ENCODE measurements around the gene PHF24. TPM values are rescaled to one million over a fixed set of nuclear protein-coding genes. Genes with fewer than 3 reads are reported as not detected.
"Not testable (repeated sequence)": the region's sequence is repeated elsewhere in the genome, so short reads cannot be mapped to it uniquely, and the experiment has no call there.

The PHF24 gene
- total RNA-seq, 4 donors from 2014 or later: 0.09 to 0.57 (median 0.44) TPM; not detected in 1

DNA sequence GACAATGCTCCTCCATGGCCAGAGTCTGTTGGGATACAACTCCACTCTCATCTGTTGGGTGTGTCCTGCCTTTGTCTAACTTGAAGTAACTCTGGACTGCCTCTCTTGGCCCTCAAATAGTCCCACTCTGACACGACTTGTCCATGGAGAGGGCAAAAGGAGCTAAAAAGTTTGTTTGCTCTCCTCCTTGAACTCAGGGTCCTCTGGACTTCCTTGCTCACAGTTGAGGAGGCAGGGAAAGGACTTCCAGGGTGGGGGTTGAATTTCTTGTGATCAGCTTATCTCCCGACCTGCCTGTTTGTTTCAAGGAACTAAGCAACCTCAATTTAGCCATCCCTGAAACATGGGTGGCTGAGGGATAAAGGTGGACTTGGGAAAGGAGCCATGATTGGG lies 43.2 kb downstream of the PHF24 start:
- H3K27me3 ChIP-seq: no peaks in the 10 kb centered on the region
- H3K4me3 ChIP-seq: no peak overlapping the region
- H3K36me3 ChIP-seq: peaks cover 0 to 22% (median 10%) of the 10 kb centered on the region in 3 donors
- H3K9me3 ChIP-seq: no peaks in the 10 kb centered on the region
- 78 to 83% methylated on average over 1 to 2 of the region's 2 CpGs for WGBS, 2 donors
- TF ChIP-seq, protein P1, sequence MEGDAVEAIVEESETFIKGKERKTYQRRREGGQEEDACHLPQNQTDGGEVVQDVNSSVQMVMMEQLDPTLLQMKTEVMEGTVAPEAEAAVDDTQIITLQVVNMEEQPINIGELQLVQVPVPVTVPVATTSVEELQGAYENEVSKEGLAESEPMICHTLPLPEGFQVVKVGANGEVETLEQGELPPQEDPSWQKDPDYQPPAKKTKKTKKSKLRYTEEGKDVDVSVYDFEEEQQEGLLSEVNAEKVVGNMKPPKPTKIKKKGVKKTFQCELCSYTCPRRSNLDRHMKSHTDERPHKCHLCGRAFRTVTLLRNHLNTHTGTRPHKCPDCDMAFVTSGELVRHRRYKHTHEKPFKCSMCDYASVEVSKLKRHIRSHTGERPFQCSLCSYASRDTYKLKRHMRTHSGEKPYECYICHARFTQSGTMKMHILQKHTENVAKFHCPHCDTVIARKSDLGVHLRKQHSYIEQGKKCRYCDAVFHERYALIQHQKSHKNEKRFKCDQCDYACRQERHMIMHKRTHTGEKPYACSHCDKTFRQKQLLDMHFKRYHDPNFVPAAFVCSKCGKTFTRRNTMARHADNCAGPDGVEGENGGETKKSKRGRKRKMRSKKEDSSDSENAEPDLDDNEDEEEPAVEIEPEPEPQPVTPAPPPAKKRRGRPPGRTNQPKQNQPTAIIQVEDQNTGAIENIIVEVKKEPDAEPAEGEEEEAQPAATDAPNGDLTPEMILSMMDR (IDR thresholded peaks at IDR 0.05): no peak
- no peak for TF ChIP-seq POLR2A (IDR thresholded peaks at IDR 0.05)
- H3K27ac ChIP-seq: peak overlapping the region in 2 of 4 donors; percentile 18 to 22
- no peak for DNase-seq
- intact Hi-C loops (cut with DNase I): no loop called here
- peaks cover 0 to 33% (median 14%) of the 10 kb centered on the region in 3 donors for H3K4me1 ChIP-seq

DNA sequence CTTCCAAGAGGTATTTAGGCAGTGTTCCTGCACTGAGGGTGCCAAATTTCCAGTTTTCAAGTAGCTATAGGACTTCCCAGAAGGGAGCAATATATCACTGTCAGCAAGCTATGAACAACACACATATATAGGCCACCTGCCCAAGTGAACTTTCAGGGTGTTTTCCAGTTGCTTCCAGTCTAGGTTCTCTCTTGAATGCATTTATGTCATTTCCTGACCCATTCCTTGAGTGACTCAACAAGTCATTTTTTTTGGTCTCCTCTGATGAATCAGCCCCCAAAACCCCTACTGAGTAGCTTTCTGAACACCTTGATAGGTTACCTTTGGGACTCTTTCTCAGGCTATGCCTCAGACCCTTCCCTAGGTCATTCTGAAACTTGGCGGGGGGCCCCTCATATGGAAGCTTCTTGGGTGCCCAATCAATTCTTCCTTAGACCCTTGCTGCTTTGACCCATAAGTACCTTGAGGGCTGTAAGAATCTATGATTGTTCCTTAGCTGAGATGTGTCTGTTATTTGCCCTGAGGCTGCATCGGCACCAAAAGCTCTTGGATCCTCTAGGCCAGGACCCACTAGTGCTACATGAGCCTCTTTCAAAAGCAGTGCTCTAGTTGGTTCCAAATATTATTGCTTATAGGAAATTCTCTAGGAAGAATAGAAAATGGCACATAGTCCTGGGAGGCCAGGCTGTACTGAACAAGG lies 43.9 kb downstream of the PHF24 start:
- Histone ChIP-seq H3K27ac (peak overlapping the region in 2 of 4 donors; percentile 18 to 22), H3K36me3 (peaks cover 0 to 15% (median 3%) of the 10 kb centered on the region in 3 donors), H3K27me3 (no peaks in the 10 kb centered on the region), H3K4me3 (no peak overlapping the region), H3K4me1 (peaks cover 0 to 32% (median 12%) of the 10 kb centered on the region in 3 donors), H3K9me3 (no peaks in the 10 kb centered on the region)
- intact Hi-C loops (cut with DNase I): no loop called here
- TF ChIP-seq POLR2A (IDR thresholded peaks at IDR 0.05): no peak
- TF ChIP-seq, protein P1 (IDR thresholded peaks at IDR 0.05): no peak
- WGBS, 2 donors: 72 to 80% methylated on average over 2 of the region's 2 CpGs
- DNase-seq: no peak

DNA sequence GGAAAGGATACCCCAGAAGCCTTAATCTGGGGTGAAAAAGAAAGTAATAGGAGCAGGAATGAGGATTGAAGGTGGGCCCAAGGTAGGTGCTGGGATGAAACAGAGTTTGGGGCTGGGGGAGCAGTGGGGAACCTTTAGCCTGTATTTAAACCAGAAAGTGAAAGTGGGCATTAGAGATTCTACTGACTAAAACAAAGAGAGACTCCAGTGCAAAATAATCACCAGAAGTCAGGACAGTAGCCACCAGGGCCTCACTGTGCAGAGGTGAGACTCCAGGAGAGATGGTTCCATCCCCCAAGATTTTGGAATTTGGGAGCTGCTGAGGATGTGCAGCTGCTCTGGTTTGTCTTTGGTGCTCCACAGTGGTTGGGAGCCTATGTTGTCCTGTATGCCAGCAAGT lies 44.5 kb downstream of the PHF24 start:
- H3K27me3 ChIP-seq: no peaks in the 10 kb centered on the region
- peaks cover 0 to 25% (median 9%) of the 10 kb centered on the region in 3 donors for H3K4me1 ChIP-seq
- H3K9me3 ChIP-seq: no peaks in the 10 kb centered on the region
- TF ChIP-seq, protein P1 (IDR thresholded peaks at IDR 0.05): no peak
- no peak for TF ChIP-seq POLR2A (IDR thresholded peaks at IDR 0.05)
- H3K4me3 ChIP-seq: no peak overlapping the region
- H3K36me3 ChIP-seq: peaks cover 0 to 8% (median 0%) of the 10 kb centered on the region in 3 donors
- intact Hi-C loops (cut with DNase I): no loop called here
- no peak for DNase-seq
- H3K27ac ChIP-seq: no peak overlapping the region

DNA sequence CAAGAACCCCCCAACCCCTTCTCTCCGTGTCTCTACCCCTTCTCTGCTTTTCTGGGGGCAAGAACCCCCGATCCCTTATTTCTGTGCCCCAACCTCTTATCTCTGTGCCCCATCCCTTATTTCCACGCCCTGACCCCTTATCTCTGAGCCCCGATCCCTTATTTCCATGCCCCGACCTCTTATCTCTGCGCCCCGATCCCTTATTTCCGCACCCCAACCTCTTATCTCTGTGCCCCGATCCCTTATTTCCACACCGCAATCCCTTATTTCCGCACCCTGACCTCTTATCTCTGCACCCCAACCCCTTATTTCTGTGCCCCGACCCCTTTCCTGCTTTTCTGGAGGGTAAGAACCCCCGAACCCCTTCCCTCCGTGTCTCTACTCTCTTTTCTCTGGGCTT lies 46.2 kb downstream of the PHF24 start:
- H3K36me3 ChIP-seq; H3K27ac ChIP-seq; H3K27me3 ChIP-seq; intact Hi-C loops (cut with DNase I); H3K4me3 ChIP-seq; H3K9me3 ChIP-seq; DNase-seq: not testable (repeated sequence)
- H3K4me1 ChIP-seq: peaks cover 0 to 17% (median 9%) of the 10 kb centered on the region in 3 donors
- 88 to 91% methylated on average over 14 of the region's 14 CpGs for WGBS, 2 donors

DNA sequence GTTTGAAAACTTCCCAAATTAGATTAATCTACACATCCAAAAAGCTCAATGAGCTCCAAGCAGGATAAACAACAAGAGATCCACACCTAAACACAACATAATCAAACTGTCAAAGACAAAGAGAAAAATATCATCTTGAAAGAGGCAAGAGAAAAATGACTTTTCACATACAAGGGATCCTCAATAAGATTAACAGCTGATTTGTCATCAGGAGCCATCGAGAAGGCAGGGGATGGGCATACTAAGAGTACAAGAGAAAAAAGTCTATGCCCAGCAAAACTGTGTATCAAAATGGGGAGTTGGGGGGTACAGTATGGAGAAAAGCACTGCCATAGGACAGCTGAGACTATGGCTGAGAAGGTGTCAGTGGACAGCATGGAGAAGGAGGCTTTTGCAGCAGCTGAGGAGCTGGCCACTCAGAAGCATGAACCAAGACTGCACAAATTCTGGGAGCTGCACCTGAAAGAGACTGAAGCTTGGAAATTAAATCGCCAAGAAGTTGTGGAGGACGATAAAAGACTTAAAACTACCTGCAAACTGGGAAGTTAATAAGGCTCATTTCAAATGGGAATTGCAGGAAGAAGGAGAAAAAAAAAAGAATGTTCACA lies 52.4 kb downstream of the PHF24 start:
- no peak overlapping the region for H3K27ac ChIP-seq
- no peaks in the 10 kb centered on the region for H3K27me3 ChIP-seq
- H3K36me3 ChIP-seq: peaks cover 0 to 45% (median 0%) of the 10 kb centered on the region in 3 donors
- TF ChIP-seq, protein P1 (IDR thresholded peaks at IDR 0.05): no peak
- TF ChIP-seq POLR2A (IDR thresholded peaks at IDR 0.05): no peak
- DNase-seq: no peak
- intact Hi-C loops (cut with DNase I): no loop called here
- H3K4me1 ChIP-seq: no peaks in the 10 kb centered on the region
- 91 to 95% methylated on average over 3 of the region's 3 CpGs for WGBS, 2 donors
- H3K9me3 ChIP-seq: peaks cover 0 to 25% (median 13%) of the 10 kb centered on the region in 3 donors
- no peak overlapping the region for H3K4me3 ChIP-seq

Measured in esophagus squamous epithelium (tissue), 5 donors.